ENCODE data around the gene SULT4A1.
A peak's percentile ranks its signal among the peaks of the same experiment; 100 is the strongest.

DNA sequence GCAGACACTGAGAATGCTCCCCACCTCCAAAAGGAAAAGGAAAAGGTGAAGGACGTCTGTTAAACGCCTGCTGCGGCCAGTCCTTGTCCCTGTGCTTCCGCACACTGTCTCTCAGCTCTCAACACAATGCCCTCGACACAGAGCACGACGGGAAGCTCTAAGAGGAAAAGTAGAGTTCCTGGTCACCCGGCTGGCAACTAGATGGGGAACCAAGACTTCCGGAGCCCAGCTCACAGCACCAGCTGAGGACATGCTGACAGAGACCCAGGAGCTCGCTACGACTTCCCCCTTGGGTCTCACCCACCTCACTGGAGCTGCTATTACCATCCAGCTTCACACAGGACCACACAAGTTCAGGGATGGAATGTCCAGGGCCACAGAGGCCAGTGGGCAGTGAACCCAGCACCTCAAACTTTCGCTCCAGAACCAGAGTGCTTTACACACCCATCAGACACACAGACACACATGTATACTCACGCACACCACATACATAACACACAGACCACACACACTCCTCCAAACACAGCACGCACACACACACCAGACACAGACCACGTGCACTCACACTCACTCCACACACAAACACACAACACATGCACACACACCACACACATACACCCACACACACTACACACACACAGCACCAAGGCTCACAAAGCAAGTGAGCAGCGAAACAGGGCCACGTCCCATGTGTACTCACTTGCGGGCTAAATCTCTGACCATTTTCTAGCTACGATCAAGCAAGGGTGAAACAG lies 9.6 kb downstream of the SULT4A1 start:
- peak; percentile 14; the same call in 1 of the 2 replicates for TF ChIP-seq TARDBP (IDR thresholded peaks at IDR 0.05)
- TF ChIP-seq BHLHE40 (IDR thresholded peaks at IDR 0.05; ENCODE audit: borderline replicate concordance): no peak
- TF ChIP-seq FOXM1 (IDR thresholded peaks at IDR 0.05; ENCODE audit: borderline replicate concordance): no peak
- TF ChIP-seq SUZ12 (IDR thresholded peaks at IDR 0.05): no peak
- TF ChIP-seq FOXK2 (IDR thresholded peaks at IDR 0.05): no peak
- TF ChIP-seq SP1 (IDR thresholded peaks at IDR 0.05): no peak
- TF ChIP-seq L3MBTL2 (conservative IDR thresholded peaks at IDR 0.05): no peak
- TF ChIP-seq ARNT (IDR thresholded peaks at IDR 0.05): no peak
- no peak for TF ChIP-seq NFRKB (IDR thresholded peaks at IDR 0.05)
- TF ChIP-seq ZNF384 (IDR thresholded peaks at IDR 0.05): no peak
- no peak for TF ChIP-seq FOXA1 (IDR thresholded peaks at IDR 0.05)

All from HEK293T (cell line).